Right lobe of liver (tissue), 6 donors: ENCODE results near the gene PITX3. TPM values are rescaled to one million over a fixed set of nuclear protein-coding genes. Genes with fewer than 3 reads are reported as not detected.

Experiments used
- ATAC-seq, 4 donors: fragments of 200-7000 bp; cut with Tn5 transposase; one replicate each; pipeline ENCODE4 v1.9.1; 2020; ENCODE audit warnings: mild to moderate bottlenecking in 4 of 4, moderate library complexity in 4 of 4
- DNase-seq, 3 donors: peaks; one replicate each; pipeline ENCODE4 v3.0.0-alpha.2; 2020
- H3K27ac ChIP-seq, 3 donors: fragments of 200-600 bp; one replicate each; pipeline ENCODE4 v1.8.0; 2022
- H3K27me3 ChIP-seq, 2 donors: fragments of 200-600 bp; one replicate each; pipeline ENCODE4 v1.8.0; 2022
- H3K36me3 ChIP-seq, 4 donors: fragments of 200-600 bp; sonication (generic) in 1 of 4; one replicate each; pipeline versions ENCODE4 v1.5.1 to v1.8.0; 2017 to 2022; ENCODE audit warnings: control low read depth in 1 of 4
- H3K4me1 ChIP-seq, 4 donors: fragments of 200-600 bp; sonication (generic) in 1 of 4; one replicate each; pipeline versions ENCODE4 v1.5.1 to v1.8.0; 2017 to 2022; ENCODE audit warnings: control low read depth in 1 of 4
- H3K4me3 ChIP-seq, 3 donors: fragments of 200-600 bp; one replicate each; pipeline ENCODE4 v1.8.0; 2022
- H3K9me3 ChIP-seq, 4 donors: fragments of 200-600 bp; sonication (generic) in 1 of 4; one replicate each; pipeline versions ENCODE4 v1.5.1 to v1.8.0; 2017 to 2022; ENCODE audit warnings: control low read depth in 1 of 4
- CTCF ChIP-seq, 4 donors: fragments of 200-600 bp in 3 of 4; fragments of 450-650 bp in 1 of 4; IDR thresholded peaks; one replicate each; pipeline versions ENCODE4 v1.5.1 to v1.8.0; 2016 to 2022; ENCODE audit warnings: antibody characterized with exemption in 4 of 4, mild to moderate bottlenecking in 2 of 4
- POLR2A ChIP-seq: fragments of 450-650 bp; IDR thresholded peaks from one replicate; pipeline ENCODE4 v1.6.1; 2017; ENCODE audit warnings: antibody characterized with exemption, mild to moderate bottlenecking
- WGBS: methylation state at CpG from one replicate; pipeline ENCODE4 v1.1.6; 2018; ENCODE audit warnings: low coverage, low lambda C conversion rate; ENCODE audit not compliant: insufficient coverage; ENCODE audit errors: missing lambda C conversion rate; 5-methylcytosine and 5-hydroxymethylcytosine counted together
- intact Hi-C, 2 donors: fragments of 100-400 bp; cut with DNase I; formaldehyde crosslinking; loops; one replicate each; pipeline versions ENCODE4 v1.11.2 to v1.14.1; 2022
- total RNA-seq, 6 experiments: library from RNA; depleted of rRNA in 2 of 6; stranded (reverse); fragments of >200 nt in 2 of 6; fragmentation: NEBNext Ultra II Directional in 3 of 6; extraction: Animal tissue kit (Norgen Biotek cat#: 25700) in 3 of 6; gene quantifications; one replicate each; pipeline versions ENCODE4 v1.1.0 to v1.2.4, GENCODE V29; 2016 to 2023
- donor health status: DM: no; HTN: yes; CAD: no.
- donor health status: DM: no; HTN: no; CAD: no.
- donor health status: DM: no; HTN: no; CAD: no.
- donor health status: DM: no; HTN: yes; CAD: no.
- donor health status: DM: no; HTN: yes; CAD: no.

PITX3 gene
- total RNA-seq, 6 experiments from 2014 or later = not detected

- TF ChIP-seq CTCF (IDR thresholded peaks at IDR 0.05) (no peak), POLR2A (no peak)
- H3K27me3 ChIP-seq = no peaks in the 10 kb centered on the region
- intact Hi-C loops = no loop called here
- no peaks in the 10 kb centered on the region for H3K4me1 ChIP-seq
- H3K36me3 ChIP-seq = no peaks in the 10 kb centered on the region
- no peaks in the 10 kb centered on the region for H3K9me3 ChIP-seq
- ATAC-seq = no peak
- no peak overlapping the region for H3K27ac ChIP-seq
- H3K4me3 ChIP-seq = no peak overlapping the region
- no peak for DNase-seq
- 50% methylated on average over 2 of the region's 2 CpGs for WGBS
Measured at GRCh38 chr10:102185272-102185671, 56.0 kb downstream of the PITX3 start.

GRCh38 chr10:102184606-102185005 is 56.7 kb downstream of the PITX3 start:
- DNase-seq (no peak), ATAC-seq (no peak)
- no peak for TF ChIP-seq CTCF (IDR thresholded peaks at IDR 0.05)
- TF ChIP-seq POLR2A = no peak
- intact Hi-C loops = no loop called here
- H3K4me1 ChIP-seq = no peaks in the 10 kb centered on the region
- H3K9me3 ChIP-seq = no peaks in the 10 kb centered on the region
- H3K4me3 ChIP-seq = no peak overlapping the region
- no peaks in the 10 kb centered on the region for H3K27me3 ChIP-seq
- H3K27ac ChIP-seq = no peak overlapping the region
- H3K36me3 ChIP-seq = no peaks in the 10 kb centered on the region
- 80% methylated on average over 2 of the region's 2 CpGs for WGBS

Other genes starting within 250 kb of the PITX3 start
- 10 to 100 TPM in 4 of 6 experiments, 1 to 10 TPM in 2; 8.5 to 13.4 (median 11.6) TPM for gene ARMH3, start 185.3 kb downstream of the PITX3 start, total RNA-seq
- gene HPS6, start 176.2 kb downstream of the PITX3 start, total RNA-seq = 10 to 100 TPM in 2 of 6 experiments, 1 to 10 TPM in 4; 6.6 to 11.7 (median 8.4) TPM
- gene LDB1, start 121.1 kb downstream of the PITX3 start, total RNA-seq = 10 to 100 TPM; 11.2 to 14.7 (median 13.0) TPM
- 10 to 100 TPM in 3 of 6 experiments, 1 to 10 TPM in 3; 7.9 to 18.2 (median 10.3) TPM for gene PPRC1, start 108.5 kb downstream of the PITX3 start, total RNA-seq
- 10 to 100 TPM; 16.0 to 60.2 (median 27.3) TPM for gene NOLC1, start 89.1 kb downstream of the PITX3 start, total RNA-seq
- gene ELOVL3, start 15.2 kb downstream of the PITX3 start, total RNA-seq = not detected
- gene GBF1, start 4.0 kb upstream of the PITX3 start, total RNA-seq = 10 to 100 TPM; 22.6 to 27.2 (median 23.7) TPM
- gene NFKB2, start 154.2 kb upstream of the PITX3 start, total RNA-seq = 10 to 100 TPM in 4 of 6 experiments, 1 to 10 TPM in 2; 7.5 to 46.0 (median 19.4) TPM
- gene PSD, start 177.3 kb upstream of the PITX3 start, total RNA-seq = 1 to 10 TPM in 3 of 6 experiments, under 1 TPM in 3; 0.12 to 4.6 (median 1.3) TPM
- 10 to 100 TPM in 2 of 6 experiments, 1 to 10 TPM in 4; 5.6 to 22.9 (median 9.0) TPM for gene FBXL15, start 179.3 kb upstream of the PITX3 start, total RNA-seq
- 10 to 100 TPM; 23.0 to 32.1 (median 26.8) TPM for gene CUEDC2, start 191.1 kb upstream of the PITX3 start, total RNA-seq
- gene C10orf95, start 210.0 kb upstream of the PITX3 start, total RNA-seq = not detected